IMR-90 (cell line): Measurements from ENCODE around the gene LBP. TPM values are rescaled to one million over a fixed set of nuclear protein-coding genes. Genes with fewer than 3 reads are reported as not detected.
A peak's percentile ranks its signal among the peaks of the same experiment; 100 is the strongest.

Experiments
- ATAC-seq: fragments of 200-7000 bp; cut with Tn5 transposase; 2 replicates; pipeline ENCODE4 v1.9.1; 2020; ENCODE audit warnings: low read depth, mild to moderate bottlenecking, moderate library complexity
- BruUV-seq: library from RNA; stranded (reverse); fragments of 400-500 nt; replicated peaks from 2 replicates; lab custom pipeline; 2021; lab: Mats Ljungman, UMichigan
- CTCF ChIA-PET: fragments of 300-600 bp; formaldehyde crosslinking; extraction: SDS; loops from one replicate; lab custom pipeline; 2021; ENCODE audit warnings: antibody characterized with exemption; lab: Yijun Ruan, JAX
- POLR2A ChIA-PET: fragments of 300-600 bp; sonication (Branson Sonifier 250); formaldehyde crosslinking; loops from one replicate; lab custom pipeline; 2022; ENCODE audit warnings: antibody characterized with exemption; ENCODE audit not compliant: unreplicated experiment; lab: Charles Lee
- DNase-seq: peaks from one replicate; pipeline ENCODE4 v3.0.0; 2013
- H2AFZ ChIP-seq: replicated peaks from 2 replicates; pipeline ENCODE3; 2013; ENCODE audit warnings: low read length, mild to moderate bottlenecking; ENCODE audit not compliant: poor library complexity
- H2AK5ac ChIP-seq: 2 replicates; pipeline ENCODE4 v1.6.1; 2013; ENCODE audit warnings: low read depth, low read length, inconsistent platforms
- H2AK9ac ChIP-seq: replicated peaks from 2 replicates; pipeline ENCODE3; 2013; ENCODE audit warnings: mild to moderate bottlenecking, low read depth, low read length, moderate library complexity; ENCODE audit not compliant: poor library complexity
- H2BK120ac ChIP-seq: 2 replicates; pipeline ENCODE4 v1.6.1; 2013; ENCODE audit warnings: low read depth, low read length, inconsistent platforms
- H2BK15ac ChIP-seq: 3 replicates; pipeline ENCODE4 v1.6.1; 2013; ENCODE audit warnings: low read depth, low read length, inconsistent platforms
- H2BK20ac ChIP-seq: 2 replicates; pipeline ENCODE4 v1.6.1; 2013; ENCODE audit warnings: low read depth, mild to moderate bottlenecking, inconsistent platforms, low read length, moderate library complexity
- H2BK5ac ChIP-seq: 2 replicates; pipeline ENCODE4 v1.6.1; 2013; ENCODE audit warnings: mild to moderate bottlenecking, low read depth, low read length, inconsistent platforms; ENCODE audit not compliant: poor library complexity, severe bottlenecking
- H3K14ac ChIP-seq: replicated peaks from 2 replicates; pipeline ENCODE4 v1.6.1; 2013; ENCODE audit warnings: low read depth, low read length, inconsistent platforms
- H3K18ac ChIP-seq: 2 replicates; pipeline ENCODE4 v1.6.1; 2013; ENCODE audit warnings: low read depth, low read length, control low read depth
- H3K23ac ChIP-seq: 2 replicates; pipeline ENCODE4 v1.6.1; 2013; ENCODE audit warnings: low read depth, low read length, inconsistent platforms
- H3K27ac ChIP-seq: 2 replicates; pipeline ENCODE4 v1.5.1; 2013; ENCODE audit warnings: mild to moderate bottlenecking, control low read depth, low read length; ENCODE audit not compliant: insufficient read depth
- H3K27me3 ChIP-seq: 2 replicates; pipeline ENCODE4 v1.6.1; 2013; ENCODE audit warnings: low read length; ENCODE audit not compliant: control insufficient read depth, insufficient read depth
- H3K36me3 ChIP-seq: 2 replicates; pipeline ENCODE4 v1.6.1; 2013; ENCODE audit warnings: low read length, mixed read lengths; ENCODE audit not compliant: control insufficient read depth, insufficient read depth
- H3K4ac ChIP-seq: 2 replicates; pipeline ENCODE4 v1.6.1; 2013; ENCODE audit warnings: low read depth, low read length, inconsistent platforms
- H3K4me1 ChIP-seq: 2 replicates; pipeline ENCODE4 v1.6.1; 2013; ENCODE audit warnings: low read length, mixed read lengths; ENCODE audit not compliant: control insufficient read depth, insufficient read depth
- H3K4me2 ChIP-seq: 2 replicates; pipeline ENCODE4 v1.6.1; 2013; ENCODE audit warnings: low read depth, mild to moderate bottlenecking, control low read depth, low read length, moderate library complexity
- H3K4me3 ChIP-seq: 2 replicates; pipeline ENCODE4 v1.5.1; 2013; ENCODE audit warnings: low read depth, mild to moderate bottlenecking, control low read depth, low read length, moderate library complexity; ENCODE audit not compliant: insufficient read depth
- H3K56ac ChIP-seq: 2 replicates; pipeline ENCODE4 v1.6.1; 2013; ENCODE audit warnings: low read length, inconsistent platforms; ENCODE audit not compliant: insufficient read depth; ENCODE audit errors: extremely low read depth
- H3K79me1 ChIP-seq, 2 experiments: 2 replicates each; pipeline ENCODE4 v1.6.1; 2013; ENCODE audit warnings: low read length in 2 of 2, inconsistent platforms in 1 of 2, low read depth in 1 of 2
- H3K9ac ChIP-seq: 2 replicates; pipeline ENCODE4 v1.6.1; 2013; ENCODE audit warnings: low read depth, low read length, control low read depth
- H3K9me1 ChIP-seq: 2 replicates; pipeline ENCODE4 v1.6.1; 2013; ENCODE audit warnings: low read length, inconsistent platforms; ENCODE audit not compliant: insufficient read depth
- H3K9me3 ChIP-seq: 2 replicates; pipeline ENCODE4 v1.6.1; 2013; ENCODE audit warnings: low read length; ENCODE audit not compliant: control insufficient read depth, insufficient read depth
- H4K20me1 ChIP-seq: 2 replicates; pipeline ENCODE4 v1.6.1; 2013; ENCODE audit warnings: low read length, inconsistent platforms; ENCODE audit not compliant: insufficient read depth
- H4K5ac ChIP-seq: 2 replicates; pipeline ENCODE4 v1.6.1; 2013; ENCODE audit warnings: mild to moderate bottlenecking, low read depth, low read length, control low read depth
- H4K8ac ChIP-seq, 2 experiments: 2 replicates each; pipeline ENCODE4 v1.6.1; 2013; ENCODE audit warnings: low read depth in 2 of 2, low read length in 2 of 2, control low read depth in 1 of 2, inconsistent platforms in 1 of 2
- H4K91ac ChIP-seq: 2 replicates; pipeline ENCODE4 v1.6.1; 2013; ENCODE audit warnings: low read depth, low read length, inconsistent platforms; ENCODE audit not compliant: insufficient read depth
- MAFK ChIP-seq: IDR thresholded peaks from 2 replicates; pipeline ENCODE4 v1.6.1; 2012; ENCODE audit warnings: low read depth, low read length, improper control_type of control experiment
- MXI1 ChIP-seq: IDR thresholded peaks from 2 replicates; pipeline ENCODE4 v1.6.1; 2012; ENCODE audit warnings: low read depth, mild to moderate bottlenecking, low read length, moderate library complexity, borderline replicate concordance
- WGBS, 2 experiments: methylation state at CpG; one replicate each; pipeline versions ENCODE4 v1.1.5 to v1.1.7; 2013; ENCODE audit warnings: missing lambda C conversion rate in 2 of 2; ENCODE audit not compliant: insufficient read length in 1 of 2; ENCODE audit errors: extremely low coverage in 2 of 2; 5-methylcytosine and 5-hydroxymethylcytosine counted together
- dilution Hi-C: fragments of 300-500 bp; cut with HindIII; formaldehyde crosslinking; loops from one replicate; pipeline ENCODE4 v1.14.3; 2018; ENCODE audit warnings: low sequenced_read_pairs; ENCODE audit not compliant: unreplicated experiment
- in situ Hi-C: fragments of 300-500 bp; cut with MboI; formaldehyde crosslinking; loops from 3 replicates; pipeline ENCODE4 v1.14.3; 2019; ENCODE audit warnings: low sequenced_read_pairs, inconsistent platforms, mixed read lengths
- intact Hi-C: fragments of 100-400 bp; cut with micrococcal nuclease; formaldehyde crosslinking; loops from 2 replicates; pipeline ENCODE4 v1.10.0; 2022
- polyA plus RNA-seq, 3 experiments: library from polyadenylated mRNA; depleted of rRNA; stranded (reverse); fragments of >200 nt; gene quantifications; 2 replicates each; pipeline ENCODE4 v1.2.3, GENCODE V29; 2012; ENCODE audit warnings: low replicate concordance in 1 of 3
- total RNA-seq: library from RNA; depleted of rRNA; stranded (reverse); fragments of >200 nt; gene quantifications from 2 replicates; pipeline ENCODE4 v1.2.3, GENCODE V29; 2012

Gene LBP
- total and polyA plus RNA-seq, 2 of the 4 experiments (the other 2 are of a cell fraction) = not detected

GRCh38 chr20:38363004-38363747, 16.9 kb downstream of the LBP start:
- no TSS peak for BruUV-seq
- Histone ChIP-seq H3K18ac (no peak overlapping the region), H3K4me1 (no peaks in the 10 kb centered on the region), H3K79me1 (no peaks in the 10 kb centered on the region), H3K36me3 (no peaks in the 10 kb centered on the region), H3K9me3 (no peaks in the 10 kb centered on the region), H3K4me2 (no peak overlapping the region), H2AK5ac (no peak overlapping the region), H4K5ac (no peak overlapping the region), H2BK5ac (no peak overlapping the region), H2BK15ac (no peak overlapping the region), H3K14ac (no peak overlapping the region), H3K9ac (no peak overlapping the region), H3K56ac (no peak overlapping the region), H2AK9ac (no peak overlapping the region), H3K23ac (no peak overlapping the region), H2AFZ (no peak overlapping the region), H3K4ac (no peak overlapping the region), H3K27me3 (peaks cover 17% of the 10 kb centered on the region), H3K9me1 (no peaks in the 10 kb centered on the region; the same call in 1 of the 2 replicates), H4K20me1 (no peaks in the 10 kb centered on the region), H3K4me3 (no peak overlapping the region), H2BK120ac (no peak overlapping the region), H3K27ac (no peak overlapping the region), H4K91ac (no peak overlapping the region), H4K8ac (no peak overlapping the region), H2BK20ac (no peak overlapping the region)
- TF ChIP-seq MXI1 (no peak), MAFK (peak; percentile 56)
- no peak for ATAC-seq
- intact Hi-C loops = no loop called here
- ChIA-PET CTCF (interaction anchor here (0.6 to 1.1 kb wide), 2 partner anchors 10 to 1171 kb away, joined by 3 read pairs; no protein-coding TSS in a partner anchor), POLR2A (no interaction called here)
- WGBS, 2 experiments = 93% methylated on average over 3 of the region's 8 CpGs; no CpG with 5 or more reads in 1 of the 2 experiments
- in situ Hi-C loops = no loop called here
- DNase-seq = no peak
- dilution Hi-C loops = no loop called here
